ENCODE measurements around the gene AGFG1. TPM values are rescaled to one million over a fixed set of nuclear protein-coding genes. Genes with fewer than 3 reads are reported as not detected.
A peak's percentile ranks its signal among the peaks of the same experiment; 100 is the strongest.
"Not testable (repeated sequence)": the region's sequence is repeated elsewhere in the genome, so short reads cannot be mapped to it uniquely, and the experiment has no call there.

The AGFG1 gene
- total RNA-seq, 2 donors from 2014 or later: 98.2 to 131 TPM

DNA sequence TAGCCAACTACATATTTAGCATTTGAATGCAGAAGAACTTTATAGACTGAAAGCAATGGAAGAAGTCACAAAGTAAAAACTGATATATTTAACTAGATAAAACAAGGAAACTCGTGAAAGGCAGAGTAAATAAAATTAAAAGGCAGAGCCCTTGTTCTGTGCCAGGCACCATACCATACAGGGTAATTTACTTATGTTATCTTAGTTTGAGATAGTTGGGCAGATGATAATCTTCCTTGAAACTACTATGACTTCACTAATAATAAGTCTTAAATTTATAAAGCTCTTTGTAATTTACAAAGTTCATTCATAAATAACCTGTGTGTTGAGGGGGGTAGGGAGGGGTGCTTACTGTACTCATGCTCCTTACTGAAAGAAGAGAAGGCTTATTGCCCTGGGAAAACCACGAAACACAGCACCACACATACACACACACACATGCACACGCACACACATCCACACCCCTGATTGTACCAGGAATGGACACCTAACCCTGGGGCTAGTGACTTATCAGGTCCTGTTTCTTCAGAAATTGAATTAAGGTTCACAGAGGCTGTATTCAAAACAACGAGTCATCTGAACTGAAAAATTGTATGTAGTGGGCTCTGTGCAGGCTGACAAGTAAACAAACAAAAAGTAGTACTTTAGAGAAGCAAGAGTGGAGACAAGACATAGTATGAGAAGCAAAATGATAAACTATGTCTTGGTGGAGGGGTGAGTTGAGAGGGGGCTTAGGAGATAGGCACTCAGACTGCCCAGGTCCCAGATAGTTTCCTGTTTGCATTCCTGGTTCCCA is 38.1 kb downstream of the AGFG1 start:
- ATAC-seq (replicated peaks in 1 of 2) (peak in 1 of 2 donors; percentile 41), DNase-seq (no peak)
- Mint-ChIP-seq H3K4me1 (ENCODE audit: low read depth) (peaks cover 71% of the 10 kb centered on the region), H3K9me3 (no peaks in the 10 kb centered on the region), H3K27ac (peak overlapping the region; percentile 71), H3K27me3 (ENCODE audit: low read depth) (no peaks in the 10 kb centered on the region), H3K36me3 (ENCODE audit: insufficient read depth in 2 of 2) (peaks cover 0 to 3% of the 10 kb centered on the region in 2 donors), H3K4me3 (peak overlapping the region in 1 of 2 donors; percentile 5)

DNA sequence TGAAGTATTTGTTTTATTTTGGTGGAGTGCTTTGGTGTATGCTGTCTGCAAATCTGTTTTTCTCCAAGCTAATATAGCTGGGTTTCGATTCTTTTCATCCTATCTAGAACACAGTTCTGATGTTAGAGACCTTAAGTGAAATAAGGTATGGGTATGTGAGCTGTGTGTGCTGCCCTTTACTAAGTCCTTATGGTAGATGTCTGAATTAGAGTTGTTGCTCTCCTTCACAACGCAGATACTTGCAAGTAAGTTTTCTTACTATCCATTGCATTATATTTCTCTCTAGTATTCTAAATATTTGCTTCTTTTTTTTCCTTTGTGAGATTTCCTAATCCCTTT is 38.6 kb downstream of the AGFG1 start:
- Mint-ChIP-seq H3K4me1 (ENCODE audit: low read depth) (peaks cover 71% of the 10 kb centered on the region), H3K36me3 (ENCODE audit: insufficient read depth in 2 of 2) (peaks cover 0 to 6% of the 10 kb centered on the region in 2 donors), H3K27ac (peak overlapping the region; percentile 71), H3K9me3 (no peaks in the 10 kb centered on the region), H3K27me3 (ENCODE audit: low read depth) (no peaks in the 10 kb centered on the region), H3K4me3 (no peak overlapping the region)
- no peak for ATAC-seq (replicated peaks in 1 of 2)
- DNase-seq: no peak

- ATAC-seq (replicated peaks in 1 of 2) (no peak), DNase-seq (no peak)
- Mint-ChIP-seq H3K27ac (peak overlapping the region; percentile 61), H3K4me3 (no peak overlapping the region), H3K9me3 (no peaks in the 10 kb centered on the region), H3K36me3 (ENCODE audit: insufficient read depth in 2 of 2) (peaks cover 0 to 4% of the 10 kb centered on the region in 2 donors), H3K4me1 (ENCODE audit: low read depth) (peaks cover 65% of the 10 kb centered on the region), H3K27me3 (ENCODE audit: low read depth) (no peaks in the 10 kb centered on the region)
These were observed 39.4 kb downstream of the AGFG1 start for GRCh38 chr2:227511239-227511930.

GRCh38 chr2:227511955-227512354 is 40.0 kb downstream of the AGFG1 start:
- H3K4me3 Mint-ChIP-seq: no peak overlapping the region
- no peaks in the 10 kb centered on the region for H3K9me3 Mint-ChIP-seq
- DNase-seq (no peak), ATAC-seq (replicated peaks in 1 of 2) (no peak)
- peaks cover 0 to 4% of the 10 kb centered on the region in 2 donors for H3K36me3 Mint-ChIP-seq (ENCODE audit: insufficient read depth in 2 of 2)
- H3K27me3 Mint-ChIP-seq (ENCODE audit: low read depth): no peaks in the 10 kb centered on the region
- H3K4me1 Mint-ChIP-seq (ENCODE audit: low read depth): peaks cover 62% of the 10 kb centered on the region
- H3K27ac Mint-ChIP-seq: peak overlapping the region; percentile 61

DNA sequence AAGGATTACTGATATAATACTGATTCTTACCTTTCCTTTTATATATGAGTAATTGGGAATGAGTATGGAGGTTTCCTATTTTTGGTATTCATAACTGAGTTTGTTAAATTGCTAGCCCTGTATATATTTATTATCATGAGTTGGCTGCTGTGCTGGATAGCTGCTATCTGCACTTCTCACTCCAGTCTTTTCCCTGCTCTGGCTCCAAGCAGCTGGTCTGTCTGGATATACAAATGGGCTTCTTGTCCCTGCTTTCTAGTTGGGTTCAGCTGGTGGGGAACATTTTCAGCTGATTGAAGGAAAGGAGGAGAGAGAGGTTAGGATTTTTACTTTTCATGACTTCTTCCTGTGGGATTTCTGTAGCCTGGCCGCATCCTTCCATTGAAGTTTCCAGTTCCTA is 41.2 kb downstream of the AGFG1 start:
- H3K4me1 Mint-ChIP-seq (ENCODE audit: low read depth): peaks cover 67% of the 10 kb centered on the region
- H3K9me3 Mint-ChIP-seq: no peaks in the 10 kb centered on the region
- no peaks in the 10 kb centered on the region for H3K27me3 Mint-ChIP-seq (ENCODE audit: low read depth)
- peaks cover 0 to 4% of the 10 kb centered on the region in 2 donors for H3K36me3 Mint-ChIP-seq (ENCODE audit: insufficient read depth in 2 of 2)
- no peak overlapping the region for H3K27ac Mint-ChIP-seq
- no peak for ATAC-seq (replicated peaks in 1 of 2)
- no peak for DNase-seq
- H3K4me3 Mint-ChIP-seq: no peak overlapping the region

DNA sequence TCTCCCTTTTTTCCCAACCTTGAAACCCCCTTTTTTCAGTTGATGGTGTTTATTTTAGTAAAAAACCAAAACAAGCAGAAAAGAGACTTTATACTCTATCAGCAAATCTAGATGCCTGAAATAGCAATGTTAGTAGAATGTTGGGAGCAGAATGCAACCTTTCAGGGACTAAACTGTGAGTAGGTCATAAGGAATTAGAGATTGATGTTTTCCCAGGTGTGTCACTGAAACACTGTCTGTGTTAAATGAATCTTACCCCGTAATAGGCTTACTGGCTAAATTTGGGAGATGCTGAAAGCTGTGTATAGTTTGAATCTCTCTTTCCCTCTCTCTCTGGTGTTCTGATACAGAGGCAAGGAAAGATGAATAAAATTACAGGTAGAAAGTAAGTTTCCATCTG is 43.8 kb downstream of the AGFG1 start:
- no peak overlapping the region for H3K27ac Mint-ChIP-seq
- no peaks in the 10 kb centered on the region for H3K9me3 Mint-ChIP-seq
- ATAC-seq (replicated peaks in 1 of 2): no peak
- peaks cover 42% of the 10 kb centered on the region for H3K4me1 Mint-ChIP-seq (ENCODE audit: low read depth)
- no peaks in the 10 kb centered on the region for H3K27me3 Mint-ChIP-seq (ENCODE audit: low read depth)
- peaks cover 0 to 10% of the 10 kb centered on the region in 2 donors for H3K36me3 Mint-ChIP-seq (ENCODE audit: insufficient read depth in 2 of 2)
- no peak for DNase-seq
- H3K4me3 Mint-ChIP-seq: no peak overlapping the region

GRCh38 chr2:227517724-227518123 is 45.8 kb downstream of the AGFG1 start:
- DNase-seq: no peak
- H3K27ac Mint-ChIP-seq: peak overlapping the region; percentile 19
- H3K36me3 Mint-ChIP-seq (ENCODE audit: insufficient read depth in 2 of 2): peaks cover 0 to 13% of the 10 kb centered on the region in 2 donors
- H3K9me3 Mint-ChIP-seq: no peaks in the 10 kb centered on the region
- H3K4me3 Mint-ChIP-seq: no peak overlapping the region
- peaks cover 29% of the 10 kb centered on the region for H3K4me1 Mint-ChIP-seq (ENCODE audit: low read depth)
- ATAC-seq (replicated peaks in 1 of 2): no peak
- H3K27me3 Mint-ChIP-seq (ENCODE audit: low read depth): no peaks in the 10 kb centered on the region

- not testable (repeated sequence) for H3K27me3 Mint-ChIP-seq (ENCODE audit: low read depth); DNase-seq; H3K9me3 Mint-ChIP-seq; ATAC-seq (replicated peaks in 1 of 2); H3K27ac Mint-ChIP-seq; H3K4me3 Mint-ChIP-seq
- Mint-ChIP-seq H3K36me3 (ENCODE audit: insufficient read depth in 2 of 2) (peaks cover 0 to 13% of the 10 kb centered on the region in 2 donors), H3K4me1 (ENCODE audit: low read depth) (peaks cover 29% of the 10 kb centered on the region)
These were observed 46.4 kb downstream of the AGFG1 start for GRCh38 chr2:227518278-227518865.

- not testable (repeated sequence) for H3K4me3 Mint-ChIP-seq; ATAC-seq (replicated peaks in 1 of 2); H3K27ac Mint-ChIP-seq; DNase-seq; H3K9me3 Mint-ChIP-seq; H3K27me3 Mint-ChIP-seq (ENCODE audit: low read depth)
- Mint-ChIP-seq H3K4me1 (ENCODE audit: low read depth) (peaks cover 15% of the 10 kb centered on the region), H3K36me3 (ENCODE audit: insufficient read depth in 2 of 2) (peaks cover 0 to 22% of the 10 kb centered on the region in 2 donors)
These were observed 49.2 kb downstream of the AGFG1 start for GRCh38 chr2:227521178-227521577.

DNA sequence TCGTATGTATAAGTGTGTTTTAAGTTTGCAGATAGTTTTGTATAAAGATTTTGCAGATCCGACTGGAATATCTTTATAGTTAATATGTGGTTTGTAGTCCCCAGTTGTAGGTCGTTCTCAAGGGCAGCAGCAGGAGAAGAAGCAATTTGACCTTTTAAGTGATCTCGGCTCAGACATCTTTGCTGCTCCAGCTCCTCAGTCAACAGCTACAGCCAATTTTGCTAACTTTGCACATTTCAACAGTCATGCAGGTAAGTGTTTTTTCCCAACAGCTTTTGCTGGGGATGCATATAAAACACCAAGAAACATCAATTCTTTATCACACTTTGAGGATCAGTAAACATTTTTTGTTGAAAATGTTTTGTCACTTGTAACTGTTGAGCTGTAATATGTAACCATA is 52.7 kb downstream of the AGFG1 start:
- Mint-ChIP-seq H3K9me3 (no peaks in the 10 kb centered on the region), H3K27ac (no peak overlapping the region), H3K27me3 (ENCODE audit: low read depth) (no peaks in the 10 kb centered on the region), H3K4me1 (ENCODE audit: low read depth) (peaks cover 18% of the 10 kb centered on the region), H3K4me3 (no peak overlapping the region), H3K36me3 (ENCODE audit: insufficient read depth in 2 of 2) (peaks cover 0 to 28% of the 10 kb centered on the region in 2 donors)
- DNase-seq: no peak
- ATAC-seq (replicated peaks in 1 of 2): no peak

- Mint-ChIP-seq H3K27ac (peak overlapping the region; percentile 33), H3K4me1 (ENCODE audit: low read depth) (peaks cover 18% of the 10 kb centered on the region)
- DNase-seq: no peak
These were observed 55.4 kb downstream of the AGFG1 start for GRCh38 chr2:227527351-227527750.

DNA sequence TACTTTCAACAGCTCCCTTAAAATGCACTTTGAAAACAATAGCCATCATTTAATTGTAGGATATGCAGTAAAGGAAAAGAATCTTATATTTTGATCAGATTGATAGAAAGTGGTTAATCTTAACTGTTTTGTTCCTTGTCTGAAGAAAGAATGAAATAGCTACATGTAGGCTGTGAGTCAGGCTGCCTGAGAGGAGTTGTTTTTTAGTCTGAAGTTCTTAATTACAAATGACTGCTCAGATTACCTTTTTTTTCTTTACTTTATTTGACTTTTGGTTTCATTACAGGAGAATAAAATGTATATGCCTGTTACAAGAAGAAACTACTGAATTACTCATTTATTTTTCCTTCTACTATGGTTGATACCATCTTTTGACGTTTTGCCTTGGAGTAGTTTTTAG is 56.8 kb downstream of the AGFG1 start:
- no peak for DNase-seq
- peak; percentile 32 to 52 for ATAC-seq (replicated peaks in 1 of 2)
- Mint-ChIP-seq H3K4me3 (peak overlapping the region in 1 of 2 donors; percentile 10), H3K9me3 (no peaks in the 10 kb centered on the region), H3K27me3 (ENCODE audit: low read depth) (no peaks in the 10 kb centered on the region), H3K36me3 (ENCODE audit: insufficient read depth in 2 of 2) (peaks cover 2 to 33% of the 10 kb centered on the region in 2 donors), H3K27ac (peak overlapping the region; percentile 6), H3K4me1 (ENCODE audit: low read depth) (peaks cover 18% of the 10 kb centered on the region)

More at GRCh38 chr2:227527351-227527750, 55.4 kb downstream of the AGFG1 start:
- ATAC-seq (replicated peaks in 1 of 2): no peak
- Mint-ChIP-seq H3K9me3 (no peaks in the 10 kb centered on the region), H3K27me3 (ENCODE audit: low read depth) (no peaks in the 10 kb centered on the region), H3K4me3 (no peak overlapping the region), H3K36me3 (ENCODE audit: insufficient read depth in 2 of 2) (peaks cover 2 to 31% of the 10 kb centered on the region in 2 donors)

DNA sequence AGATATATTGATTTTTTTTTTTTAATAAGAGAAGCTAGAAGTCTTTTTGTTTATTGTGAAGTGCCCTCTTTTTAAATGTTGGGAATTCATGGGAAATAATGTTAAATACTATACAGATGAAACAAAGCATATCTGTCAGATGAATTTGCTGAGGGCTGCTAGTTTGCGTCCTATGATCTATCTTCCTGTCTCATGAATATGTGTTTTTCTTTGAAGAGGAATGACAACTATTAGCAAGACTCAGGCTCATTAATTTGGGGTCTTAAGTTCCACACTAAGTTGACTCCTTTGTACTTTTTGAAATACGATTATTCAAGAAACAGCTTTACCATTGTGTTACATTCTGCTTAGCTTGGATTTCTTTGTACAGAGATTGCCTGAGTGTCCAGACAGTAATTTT is 57.9 kb downstream of the AGFG1 start:
- Mint-ChIP-seq H3K4me3 (no peak overlapping the region), H3K4me1 (ENCODE audit: low read depth) (peaks cover 18% of the 10 kb centered on the region), H3K9me3 (no peaks in the 10 kb centered on the region), H3K27me3 (ENCODE audit: low read depth) (no peaks in the 10 kb centered on the region), H3K27ac (no peak overlapping the region), H3K36me3 (ENCODE audit: insufficient read depth in 2 of 2) (peaks cover 2 to 30% of the 10 kb centered on the region in 2 donors)
- no peak for ATAC-seq (replicated peaks in 1 of 2)
- no peak for DNase-seq
